ENCODE measurements around the gene KCTD20. TPM values are rescaled to one million over a fixed set of nuclear protein-coding genes. Genes with fewer than 3 reads are reported as not detected.
A peak's percentile ranks its signal among the peaks of the same experiment; 100 is the strongest.

KCTD20 gene
- total and polyA plus RNA-seq, 2 of the 13 experiments (the other 11 are each of a cell fraction or from before 2014, with no cell fraction given), result 52.7 to 67.1 TPM

- TF ChIP-seq THRA (CRISPR knock-in tag; IDR thresholded peaks at IDR 0.05; ENCODE audit: borderline replicate concordance) (no peak), TEAD3 (CRISPR knock-in tag; optimal IDR thresholded peaks at IDR 0.05; ENCODE audit: borderline replicate concordance) (peak; percentile 72), TRIM24 (CRISPR knock-in tag; IDR thresholded peaks at IDR 0.05) (no peak), RXRB (CRISPR knock-in tag; IDR thresholded peaks at IDR 0.05; ENCODE audit: borderline replicate concordance) (no peak), ZNF614 (CRISPR knock-in tag; IDR thresholded peaks at IDR 0.05; ENCODE audit: borderline replicate concordance) (no peak), RBM22 (optimal IDR thresholded peaks at IDR 0.05; ENCODE audit: low read length) (peak; percentile 92), ZNF350 (CRISPR knock-in tag; IDR thresholded peaks at IDR 0.05; ENCODE audit: borderline replicate concordance, low read depth) (no peak), NCOA5 (CRISPR knock-in tag; IDR thresholded peaks at IDR 0.05) (no peak), ZNF18 (CRISPR knock-in tag; IDR thresholded peaks at IDR 0.05; ENCODE audit: insufficient replicate concordance) (no peak), SRSF1 (optimal IDR thresholded peaks at IDR 0.05; ENCODE audit: low read depth, low read length) (no peak), GMEB2 (CRISPR knock-in tag; IDR thresholded peaks at IDR 0.05; ENCODE audit: low read depth) (no peak), USF2 (IDR thresholded peaks at IDR 0.05; ENCODE audit: low read depth, low read length) (no peak), USF2 (CRISPR knock-in tag; IDR thresholded peaks at IDR 0.05; ENCODE audit: borderline replicate concordance) (no peak), MATR3 (CRISPR knock-in tag; IDR thresholded peaks at IDR 0.05) (no peak), HDAC1 (CRISPR knock-in tag; IDR thresholded peaks at IDR 0.05) (no peak)
- TF ChIP-seq, protein P1, sequence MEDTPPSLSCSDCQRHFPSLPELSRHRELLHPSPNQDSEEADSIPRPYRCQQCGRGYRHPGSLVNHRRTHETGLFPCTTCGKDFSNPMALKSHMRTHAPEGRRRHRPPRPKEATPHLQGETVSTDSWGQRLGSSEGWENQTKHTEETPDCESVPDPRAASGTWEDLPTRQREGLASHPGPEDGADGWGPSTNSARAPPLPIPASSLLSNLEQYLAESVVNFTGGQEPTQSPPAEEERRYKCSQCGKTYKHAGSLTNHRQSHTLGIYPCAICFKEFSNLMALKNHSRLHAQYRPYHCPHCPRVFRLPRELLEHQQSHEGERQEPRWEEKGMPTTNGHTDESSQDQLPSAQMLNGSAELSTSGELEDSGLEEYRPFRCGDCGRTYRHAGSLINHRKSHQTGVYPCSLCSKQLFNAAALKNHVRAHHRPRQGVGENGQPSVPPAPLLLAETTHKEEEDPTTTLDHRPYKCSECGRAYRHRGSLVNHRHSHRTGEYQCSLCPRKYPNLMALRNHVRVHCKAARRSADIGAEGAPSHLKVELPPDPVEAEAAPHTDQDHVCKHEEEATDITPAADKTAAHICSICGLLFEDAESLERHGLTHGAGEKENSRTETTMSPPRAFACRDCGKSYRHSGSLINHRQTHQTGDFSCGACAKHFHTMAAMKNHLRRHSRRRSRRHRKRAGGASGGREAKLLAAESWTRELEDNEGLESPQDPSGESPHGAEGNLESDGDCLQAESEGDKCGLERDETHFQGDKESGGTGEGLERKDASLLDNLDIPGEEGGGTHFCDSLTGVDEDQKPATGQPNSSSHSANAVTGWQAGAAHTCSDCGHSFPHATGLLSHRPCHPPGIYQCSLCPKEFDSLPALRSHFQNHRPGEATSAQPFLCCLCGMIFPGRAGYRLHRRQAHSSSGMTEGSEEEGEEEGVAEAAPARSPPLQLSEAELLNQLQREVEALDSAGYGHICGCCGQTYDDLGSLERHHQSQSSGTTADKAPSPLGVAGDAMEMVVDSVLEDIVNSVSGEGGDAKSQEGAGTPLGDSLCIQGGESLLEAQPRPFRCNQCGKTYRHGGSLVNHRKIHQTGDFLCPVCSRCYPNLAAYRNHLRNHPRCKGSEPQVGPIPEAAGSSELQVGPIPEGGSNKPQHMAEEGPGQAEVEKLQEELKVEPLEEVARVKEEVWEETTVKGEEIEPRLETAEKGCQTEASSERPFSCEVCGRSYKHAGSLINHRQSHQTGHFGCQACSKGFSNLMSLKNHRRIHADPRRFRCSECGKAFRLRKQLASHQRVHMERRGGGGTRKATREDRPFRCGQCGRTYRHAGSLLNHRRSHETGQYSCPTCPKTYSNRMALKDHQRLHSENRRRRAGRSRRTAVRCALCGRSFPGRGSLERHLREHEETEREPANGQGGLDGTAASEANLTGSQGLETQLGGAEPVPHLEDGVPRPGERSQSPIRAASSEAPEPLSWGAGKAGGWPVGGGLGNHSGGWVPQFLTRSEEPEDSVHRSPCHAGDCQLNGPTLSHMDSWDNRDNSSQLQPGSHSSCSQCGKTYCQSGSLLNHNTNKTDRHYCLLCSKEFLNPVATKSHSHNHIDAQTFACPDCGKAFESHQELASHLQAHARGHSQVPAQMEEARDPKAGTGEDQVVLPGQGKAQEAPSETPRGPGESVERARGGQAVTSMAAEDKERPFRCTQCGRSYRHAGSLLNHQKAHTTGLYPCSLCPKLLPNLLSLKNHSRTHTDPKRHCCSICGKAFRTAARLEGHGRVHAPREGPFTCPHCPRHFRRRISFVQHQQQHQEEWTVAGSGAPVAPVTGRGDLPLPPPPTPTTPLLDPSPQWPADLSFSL (CRISPR knock-in tag; IDR thresholded peaks at IDR 0.05), result no peak
Measured at GRCh38 chr6:36491378-36491965, 48.7 kb downstream of the KCTD20 start (continued).

Measured in HepG2 (cell line).